ENCODE results near the gene HTR1E.

HTR1E gene

DNA sequence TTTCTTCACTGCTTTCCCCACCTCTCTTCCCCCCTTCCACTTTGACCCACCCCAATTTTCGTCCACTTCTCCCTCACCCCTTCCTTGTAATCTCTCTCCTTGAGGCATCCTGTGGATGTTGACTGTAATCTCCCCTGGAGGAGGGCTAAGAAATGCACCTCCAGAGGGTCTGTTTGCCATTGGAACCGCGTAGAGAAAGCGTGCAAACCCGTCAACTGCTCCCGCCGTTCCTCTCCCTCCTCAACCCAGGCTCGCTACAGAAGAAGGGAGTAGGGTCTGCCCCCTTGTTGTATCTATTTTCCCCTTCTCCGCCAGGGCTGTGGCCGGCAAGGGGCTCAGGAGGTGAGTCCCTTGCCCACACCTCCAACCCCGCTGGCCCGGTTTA is 502 bp upstream of the HTR1E start:
- H4K8ac ChIP-seq (ENCODE audit: low read depth, low read length), result no peak overlapping the region
- no peak overlapping the region for H3K4ac ChIP-seq (ENCODE audit: low read depth, low read length)
- H4K12ac ChIP-seq (ENCODE audit: low read depth, low read length), result no peak overlapping the region
- peak overlapping the region; percentile 91 for H3K4me2 ChIP-seq (ENCODE audit: low read length)
- H3K27ac ChIP-seq (ENCODE audit: low read depth, low read length), result no peak overlapping the region
- H3K9me3 ChIP-seq (ENCODE audit: insufficient read depth, low read depth, low read length), result no peaks in the 10 kb centered on the region
- no peak overlapping the region for H2BK12ac ChIP-seq (ENCODE audit: low read length)
- H3K4me3 ChIP-seq (ENCODE audit: low read depth, low read length), result peak overlapping the region; percentile 29
- DNase-seq, result no peak
- H3K36me3 ChIP-seq (ENCODE audit: control insufficient read depth in 1 of 2, insufficient read depth in 2 of 2, low read length in 2 of 2), result peaks cover 4 to 5% of the 10 kb centered on the region in 2 experiments
- H2AK5ac ChIP-seq (ENCODE audit: low read length), result no peak overlapping the region
- H2BK120ac ChIP-seq (ENCODE audit: insufficient read depth, low read length, poor library complexity), result peak overlapping the region; percentile 27
- WGBS (ENCODE audit: extremely low coverage, insufficient coverage, insufficient read length), result no CpG with 5 or more reads among the region's 12 CpGs
- H2AFZ ChIP-seq (ENCODE audit: insufficient read depth, low read length, poor library complexity), result no peak overlapping the region
- H3K23ac ChIP-seq (ENCODE audit: low read length), result no peak overlapping the region
- peak overlapping the region; percentile 9 for H4K91ac ChIP-seq (ENCODE audit: low read depth, low read length)
- peak overlapping the region; percentile 2 for H3K9ac ChIP-seq (ENCODE audit: low read length)
- no peak overlapping the region for H3K18ac ChIP-seq (ENCODE audit: low read length)
- H3K79me1 ChIP-seq (ENCODE audit: low read length), result peaks cover 8% of the 10 kb centered on the region
- peaks cover 7% of the 10 kb centered on the region for H3K79me2 ChIP-seq (ENCODE audit: control insufficient read depth, insufficient read depth, low read length, poor library complexity)
- no peak overlapping the region for H3K14ac ChIP-seq (ENCODE audit: low read length)
- no peaks in the 10 kb centered on the region for H3K27me3 ChIP-seq (ENCODE audit: insufficient read depth, low read length)
- no peak overlapping the region for H2BK5ac ChIP-seq (ENCODE audit: low read depth, low read length, poor library complexity)
- peaks cover 0 to 1% of the 10 kb centered on the region in 2 experiments for H3K4me1 ChIP-seq (ENCODE audit: control insufficient read depth in 1 of 2, insufficient read depth in 2 of 2, low read length in 2 of 2)

DNA sequence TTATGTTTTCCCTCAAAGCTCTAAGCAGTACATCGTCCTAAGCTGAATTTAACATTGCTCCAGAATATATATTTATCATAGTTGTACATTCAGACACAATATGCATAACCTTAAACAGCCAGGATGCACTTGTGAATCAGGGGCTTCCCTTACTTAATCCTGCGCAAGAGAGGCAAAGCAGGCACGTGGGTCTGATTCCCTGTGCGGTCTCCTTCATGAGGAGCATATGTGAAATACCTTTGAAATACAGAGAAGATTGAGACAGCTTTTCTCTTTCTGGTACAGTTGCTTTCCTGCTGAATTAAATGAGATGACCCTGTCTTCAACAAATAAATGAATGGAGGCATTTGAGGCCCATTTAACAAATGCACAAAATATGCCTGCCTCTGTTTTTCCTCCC is 1.5 kb downstream of the HTR1E start:
- Histone ChIP-seq H3K27me3 (ENCODE audit: insufficient read depth, low read length) (no peaks in the 10 kb centered on the region), H2AK5ac (ENCODE audit: low read length) (no peak overlapping the region), H3K4ac (ENCODE audit: low read depth, low read length) (no peak overlapping the region), H3K36me3 (ENCODE audit: control insufficient read depth in 1 of 2, insufficient read depth in 2 of 2, low read length in 2 of 2) (peaks cover 5 to 6% of the 10 kb centered on the region in 2 experiments), H3K9me3 (ENCODE audit: insufficient read depth, low read depth, low read length) (no peaks in the 10 kb centered on the region), H3K79me1 (ENCODE audit: low read length) (peaks cover 8% of the 10 kb centered on the region), H3K4me3 (ENCODE audit: low read depth, low read length) (no peak overlapping the region), H4K91ac (ENCODE audit: low read depth, low read length) (no peak overlapping the region), H3K18ac (ENCODE audit: low read length) (no peak overlapping the region), H3K14ac (ENCODE audit: low read length) (no peak overlapping the region), H4K8ac (ENCODE audit: low read depth, low read length) (no peak overlapping the region), H3K79me2 (ENCODE audit: control insufficient read depth, insufficient read depth, low read length, poor library complexity) (peaks cover 7% of the 10 kb centered on the region), H3K27ac (ENCODE audit: low read depth, low read length) (no peak overlapping the region), H3K23ac (ENCODE audit: low read length) (no peak overlapping the region), H3K9ac (ENCODE audit: low read length) (no peak overlapping the region), H4K12ac (ENCODE audit: low read depth, low read length) (no peak overlapping the region), H2BK12ac (ENCODE audit: low read length) (no peak overlapping the region), H2AFZ (ENCODE audit: insufficient read depth, low read length, poor library complexity) (no peak overlapping the region), H2BK5ac (ENCODE audit: low read depth, low read length, poor library complexity) (no peak overlapping the region), H2BK120ac (ENCODE audit: insufficient read depth, low read length, poor library complexity) (no peak overlapping the region), H3K4me1 (ENCODE audit: control insufficient read depth in 1 of 2, insufficient read depth in 2 of 2, low read length in 2 of 2) (peaks cover 0 to 4% of the 10 kb centered on the region in 2 experiments), H3K4me2 (ENCODE audit: low read length) (peak overlapping the region; percentile 91)
- WGBS (ENCODE audit: extremely low coverage, insufficient coverage, insufficient read length), result no CpG with 5 or more reads among the region's 4 CpGs
- no peak for DNase-seq

DNA sequence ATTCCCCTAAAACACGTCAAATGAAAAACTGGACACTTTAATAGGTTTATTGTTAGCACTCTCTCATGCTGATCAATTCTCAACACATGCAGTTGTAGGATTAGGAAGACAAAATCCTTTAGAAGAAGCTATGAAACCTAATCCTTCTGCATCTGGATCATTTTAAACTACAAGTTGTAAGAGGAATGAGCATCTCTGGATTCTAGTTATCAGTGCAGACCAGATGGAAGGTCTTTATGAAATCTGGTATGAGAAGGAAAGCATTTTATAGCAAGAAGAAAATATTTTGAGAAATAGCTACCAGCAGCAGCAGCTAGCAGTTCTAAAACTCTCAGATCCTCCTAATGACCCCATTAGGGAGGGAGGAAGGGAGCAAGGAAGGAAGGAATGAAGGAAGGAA is 4.1 kb downstream of the HTR1E start:
- Histone ChIP-seq H3K4ac (ENCODE audit: low read depth, low read length) (no peak overlapping the region), H3K4me2 (ENCODE audit: low read length) (no peak overlapping the region)

DNA sequence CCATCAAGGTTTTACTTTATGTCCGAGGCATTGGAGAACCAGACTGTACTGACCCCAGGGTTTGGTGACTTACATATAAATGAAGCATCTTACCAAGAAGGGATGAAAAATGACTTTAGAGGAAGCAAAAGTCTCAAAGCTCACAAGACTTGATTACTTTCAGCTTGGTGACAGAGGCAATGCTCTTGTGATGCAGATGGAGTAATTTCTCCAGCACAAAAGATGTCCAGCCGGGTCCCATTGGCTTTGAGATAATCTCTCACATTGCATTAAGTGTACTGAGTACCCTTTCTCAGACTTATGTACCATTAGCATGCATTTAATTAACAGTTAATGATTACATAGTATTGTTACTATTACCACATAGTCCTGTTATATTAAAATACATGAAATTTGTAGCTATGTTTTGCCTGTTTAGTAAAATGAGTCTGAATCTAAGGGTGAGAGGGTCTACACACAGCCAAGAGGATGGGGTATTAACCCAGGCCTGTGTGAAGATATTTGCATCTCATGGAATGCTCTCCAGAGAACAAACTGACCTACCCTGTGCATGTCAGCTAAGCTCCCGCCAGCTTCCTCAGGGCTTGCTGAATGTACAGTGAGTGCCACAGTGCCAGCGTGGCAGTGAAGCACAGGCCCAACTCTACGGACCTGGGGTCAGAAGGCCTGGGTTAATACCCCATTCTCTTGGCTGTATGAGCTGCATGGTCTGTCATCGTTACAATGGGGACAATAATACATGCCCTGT is 5.6 kb downstream of the HTR1E start:
- Histone ChIP-seq H3K4me1 (ENCODE audit: control insufficient read depth in 1 of 2, insufficient read depth in 2 of 2, low read length in 2 of 2) (peaks cover 0 to 4% of the 10 kb centered on the region in 2 experiments), H2BK12ac (ENCODE audit: low read length) (no peak overlapping the region), H3K4ac (ENCODE audit: low read depth, low read length) (no peak overlapping the region), H3K79me1 (ENCODE audit: low read length) (no peaks in the 10 kb centered on the region), H3K23ac (ENCODE audit: low read length) (no peak overlapping the region), H4K91ac (ENCODE audit: low read depth, low read length) (no peak overlapping the region), H3K79me2 (ENCODE audit: control insufficient read depth, insufficient read depth, low read length, poor library complexity) (no peaks in the 10 kb centered on the region), H3K27ac (ENCODE audit: low read depth, low read length) (no peak overlapping the region), H2AK5ac (ENCODE audit: low read length) (no peak overlapping the region), H3K4me3 (ENCODE audit: low read depth, low read length) (no peak overlapping the region), H2BK5ac (ENCODE audit: low read depth, low read length, poor library complexity) (no peak overlapping the region), H3K4me2 (ENCODE audit: low read length) (no peak overlapping the region), H3K36me3 (ENCODE audit: control insufficient read depth in 1 of 2, insufficient read depth in 2 of 2, low read length in 2 of 2) (peaks cover 5 to 8% of the 10 kb centered on the region in 2 experiments), H2BK120ac (ENCODE audit: insufficient read depth, low read length, poor library complexity) (no peak overlapping the region), H3K9me3 (ENCODE audit: insufficient read depth, low read depth, low read length) (no peaks in the 10 kb centered on the region), H2AFZ (ENCODE audit: insufficient read depth, low read length, poor library complexity) (no peak overlapping the region), H3K14ac (ENCODE audit: low read length) (no peak overlapping the region), H3K18ac (ENCODE audit: low read length) (no peak overlapping the region), H3K27me3 (ENCODE audit: insufficient read depth, low read length) (no peaks in the 10 kb centered on the region), H4K12ac (ENCODE audit: low read depth, low read length) (no peak overlapping the region), H4K8ac (ENCODE audit: low read depth, low read length) (no peak overlapping the region), H3K9ac (ENCODE audit: low read length) (peak overlapping the region; percentile 64)
- no peak for DNase-seq
- no CpG with 5 or more reads among the region's 6 CpGs for WGBS (ENCODE audit: extremely low coverage, insufficient coverage, insufficient read length)

More for the DNA sequence above, 4.1 kb downstream of the HTR1E start:
- Histone ChIP-seq H3K27me3 (ENCODE audit: insufficient read depth, low read length) (no peaks in the 10 kb centered on the region), H4K12ac (ENCODE audit: low read depth, low read length) (no peak overlapping the region), H3K79me2 (ENCODE audit: control insufficient read depth, insufficient read depth, low read length, poor library complexity) (peaks cover 7% of the 10 kb centered on the region), H3K23ac (ENCODE audit: low read length) (no peak overlapping the region), H3K36me3 (ENCODE audit: control insufficient read depth in 1 of 2, insufficient read depth in 2 of 2, low read length in 2 of 2) (peaks cover 5 to 8% of the 10 kb centered on the region in 2 experiments), H2BK5ac (ENCODE audit: low read depth, low read length, poor library complexity) (no peak overlapping the region), H2AFZ (ENCODE audit: insufficient read depth, low read length, poor library complexity) (no peak overlapping the region), H3K79me1 (ENCODE audit: low read length) (peaks cover 8% of the 10 kb centered on the region), H3K27ac (ENCODE audit: low read depth, low read length) (no peak overlapping the region), H3K14ac (ENCODE audit: low read length) (no peak overlapping the region), H4K91ac (ENCODE audit: low read depth, low read length) (no peak overlapping the region), H3K9me3 (ENCODE audit: insufficient read depth, low read depth, low read length) (no peaks in the 10 kb centered on the region), H2BK12ac (ENCODE audit: low read length) (no peak overlapping the region), H3K9ac (ENCODE audit: low read length) (no peak overlapping the region), H2BK120ac (ENCODE audit: insufficient read depth, low read length, poor library complexity) (no peak overlapping the region), H3K18ac (ENCODE audit: low read length) (no peak overlapping the region), H4K8ac (ENCODE audit: low read depth, low read length) (no peak overlapping the region), H3K4me1 (ENCODE audit: control insufficient read depth in 1 of 2, insufficient read depth in 2 of 2, low read length in 2 of 2) (peaks cover 0 to 4% of the 10 kb centered on the region in 2 experiments), H2AK5ac (ENCODE audit: low read length) (no peak overlapping the region), H3K4me3 (ENCODE audit: low read depth, low read length) (no peak overlapping the region)
- no peak for DNase-seq
- no CpG with 5 or more reads among the region's 1 CpG for WGBS (ENCODE audit: extremely low coverage, insufficient coverage, insufficient read length)
